Right lobe of liver (tissue), 4 donors: Measurements from ENCODE around the gene WDR82.

Experiments used
- POLR2A ChIP-seq: fragments of 450-650 bp; IDR thresholded peaks from one replicate; pipeline ENCODE4 v1.6.1; 2017; ENCODE audit warnings: antibody characterized with exemption, mild to moderate bottlenecking
- TF ChIP-seq, protein P1 (sequence below), 4 donors: fragments of 200-600 bp in 3 of 4; fragments of 450-650 bp in 1 of 4; IDR thresholded peaks; one replicate each; pipeline versions ENCODE4 v1.5.1 to v1.8.0; 2016 to 2022; ENCODE audit warnings: antibody characterized with exemption in 4 of 4, mild to moderate bottlenecking in 2 of 4
- donor health status: DM: no; HTN: no; CAD: no.
- donor health status: DM: no; HTN: no; CAD: no.
- donor health status: DM: no; HTN: yes; CAD: no.

DNA sequence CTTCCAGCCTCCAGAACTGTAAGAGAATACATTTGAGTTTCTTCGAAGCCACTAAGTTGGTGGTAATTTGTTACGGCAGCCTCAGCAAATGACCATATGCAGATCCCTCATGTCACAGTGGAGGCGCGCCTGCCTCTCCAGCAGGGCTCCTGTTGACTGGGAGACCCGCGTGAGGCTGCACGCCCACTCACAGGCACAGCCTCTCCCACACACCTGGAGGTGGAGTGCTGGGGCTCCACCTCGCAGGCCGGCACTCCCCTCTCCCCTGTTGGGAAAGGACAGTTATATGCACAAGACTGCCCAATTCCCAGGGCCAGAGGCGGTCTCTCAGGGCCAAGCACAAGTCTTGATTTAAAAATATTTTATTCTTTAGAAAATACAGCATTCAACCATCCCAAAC is 50.2 kb downstream of the WDR82 start:
- TF ChIP-seq, protein P1, sequence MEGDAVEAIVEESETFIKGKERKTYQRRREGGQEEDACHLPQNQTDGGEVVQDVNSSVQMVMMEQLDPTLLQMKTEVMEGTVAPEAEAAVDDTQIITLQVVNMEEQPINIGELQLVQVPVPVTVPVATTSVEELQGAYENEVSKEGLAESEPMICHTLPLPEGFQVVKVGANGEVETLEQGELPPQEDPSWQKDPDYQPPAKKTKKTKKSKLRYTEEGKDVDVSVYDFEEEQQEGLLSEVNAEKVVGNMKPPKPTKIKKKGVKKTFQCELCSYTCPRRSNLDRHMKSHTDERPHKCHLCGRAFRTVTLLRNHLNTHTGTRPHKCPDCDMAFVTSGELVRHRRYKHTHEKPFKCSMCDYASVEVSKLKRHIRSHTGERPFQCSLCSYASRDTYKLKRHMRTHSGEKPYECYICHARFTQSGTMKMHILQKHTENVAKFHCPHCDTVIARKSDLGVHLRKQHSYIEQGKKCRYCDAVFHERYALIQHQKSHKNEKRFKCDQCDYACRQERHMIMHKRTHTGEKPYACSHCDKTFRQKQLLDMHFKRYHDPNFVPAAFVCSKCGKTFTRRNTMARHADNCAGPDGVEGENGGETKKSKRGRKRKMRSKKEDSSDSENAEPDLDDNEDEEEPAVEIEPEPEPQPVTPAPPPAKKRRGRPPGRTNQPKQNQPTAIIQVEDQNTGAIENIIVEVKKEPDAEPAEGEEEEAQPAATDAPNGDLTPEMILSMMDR (IDR thresholded peaks at IDR 0.05) = no peak
- no peak for TF ChIP-seq POLR2A
